Astrocyte (in vitro differentiated cells and primary cell): Measurements from ENCODE around the gene THSD7B. TPM values are rescaled to one million over a fixed set of nuclear protein-coding genes. Genes with fewer than 3 reads are reported as not detected.

ENCODE experiments used
- DNase-seq: peaks from one replicate; pipeline ENCODE4 v3.0.0-alpha.2; 2010; ENCODE audit warnings: low read depth
- FAIRE-seq: peaks from 2 replicates; lab custom pipeline; 2011; peaks lifted over from hg19 to GRCh38; lab: Jason Lieb, UNC
- H2AFZ ChIP-seq: 2 replicates; pipeline ENCODE4 v1.6.0; 2012; ENCODE audit warnings: low read depth, low read length, inconsistent platforms
- H3K27ac ChIP-seq: 2 replicates; pipeline ENCODE4 v1.5.1; 2011; ENCODE audit warnings: low read depth, low read length, inconsistent platforms
- H3K27me3 ChIP-seq: 2 replicates; pipeline ENCODE4 v1.6.0; 2011; ENCODE audit warnings: low read length, inconsistent platforms; ENCODE audit not compliant: insufficient read depth
- H3K36me3 ChIP-seq: 2 replicates; pipeline ENCODE4 v1.5.1; 2011; ENCODE audit warnings: low read length, inconsistent platforms; ENCODE audit not compliant: insufficient read depth
- H3K4me1 ChIP-seq: 2 replicates; pipeline ENCODE4 v1.5.1; 2011; ENCODE audit warnings: low read length, inconsistent platforms; ENCODE audit not compliant: insufficient read depth
- H3K4me2 ChIP-seq: 2 replicates; pipeline ENCODE4 v1.6.0; 2012; ENCODE audit warnings: low read length, inconsistent platforms
- H3K4me3 ChIP-seq: 2 replicates; pipeline ENCODE4 v1.5.1; 2011; ENCODE audit warnings: low read depth, mild to moderate bottlenecking, low read length, inconsistent platforms; ENCODE audit not compliant: insufficient read depth
- H3K79me2 ChIP-seq: 2 replicates; pipeline ENCODE4 v1.6.0; 2012; ENCODE audit warnings: mild to moderate bottlenecking, low read length, inconsistent platforms; ENCODE audit not compliant: insufficient read depth
- H3K9ac ChIP-seq: 2 replicates; pipeline ENCODE4 v1.6.0; 2012; ENCODE audit warnings: mild to moderate bottlenecking, low read length, inconsistent platforms
- H3K9me3 ChIP-seq: 2 replicates; pipeline ENCODE4 v1.5.1; 2012; ENCODE audit warnings: low read depth, mild to moderate bottlenecking, low read length, inconsistent platforms; ENCODE audit not compliant: insufficient read depth
- H4K20me1 ChIP-seq: 2 replicates; pipeline ENCODE4 v1.6.0; 2012; ENCODE audit warnings: low read length, inconsistent platforms; ENCODE audit not compliant: insufficient read depth
- H3K27ac Mint-ChIP-seq: one replicate; pipeline ENCODE4 v1.8.0; 2021; ENCODE audit warnings: mild to moderate bottlenecking, mixed read lengths; ENCODE audit not compliant: unreplicated experiment
- H3K27me3 Mint-ChIP-seq: one replicate; pipeline ENCODE4 v1.8.0; 2021; ENCODE audit warnings: low read depth, mixed read lengths; ENCODE audit not compliant: unreplicated experiment
- H3K36me3 Mint-ChIP-seq: one replicate; pipeline ENCODE4 v1.8.0; 2021; ENCODE audit warnings: low read depth, mixed read lengths; ENCODE audit not compliant: unreplicated experiment
- H3K4me1 Mint-ChIP-seq: one replicate; pipeline ENCODE4 v1.8.0; 2021; ENCODE audit warnings: low read depth, mixed read lengths; ENCODE audit not compliant: unreplicated experiment
- H3K4me3 Mint-ChIP-seq: one replicate; pipeline ENCODE4 v1.8.0; 2021; ENCODE audit warnings: mild to moderate bottlenecking, moderate library complexity, mixed read lengths; ENCODE audit not compliant: unreplicated experiment
- H3K9me3 Mint-ChIP-seq: one replicate; pipeline ENCODE4 v1.8.0; 2021; ENCODE audit warnings: mild to moderate bottlenecking, mixed read lengths; ENCODE audit not compliant: unreplicated experiment
- CTCF ChIP-seq: IDR thresholded peaks from 2 replicates; pipeline ENCODE4 v1.5.1; 2011; ENCODE audit warnings: low read depth, mild to moderate bottlenecking, inconsistent platforms, low read length, moderate library complexity; ENCODE audit not compliant: insufficient read depth
- EZH2 ChIP-seq: IDR thresholded peaks from 2 replicates; pipeline ENCODE4 v1.6.1; 2012; ENCODE audit warnings: mild to moderate bottlenecking, low read length, inconsistent platforms; ENCODE audit not compliant: insufficient read depth
- total RNA-seq: library from RNA; stranded (reverse); gene quantifications from 2 replicates; pipeline ENCODE4 v1.2.1, GENCODE V29; 2021

THSD7B gene
- total RNA-seq, 1 donor from 2014 or later: 0.18 TPM

DNA sequence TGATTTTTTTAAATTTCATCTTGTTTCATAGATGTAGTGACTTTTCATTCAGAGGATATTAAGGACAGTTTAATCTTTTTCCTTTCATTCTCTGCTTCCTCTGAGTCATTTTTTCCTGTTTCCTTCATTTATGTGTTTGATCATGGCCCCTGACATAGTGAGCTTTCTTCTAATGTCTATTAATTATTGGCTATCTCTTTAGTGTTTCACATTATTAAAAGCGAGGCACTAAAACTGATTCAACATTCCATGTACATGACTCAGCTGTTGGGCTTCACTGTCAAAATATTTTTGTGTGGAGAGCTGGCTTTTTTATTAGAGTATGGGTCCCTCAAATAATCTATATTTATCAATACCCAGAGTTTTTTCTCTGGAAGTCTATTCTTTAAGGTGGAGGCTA lies 125.8 kb downstream of the THSD7B start:
- no peak overlapping the region for H3K4me2 ChIP-seq

GRCh38 chr2:136894007-136894634 lies 128.8 kb downstream of the THSD7B start:
- Mint-ChIP-seq H3K27me3 (no peaks in the 10 kb centered on the region), H3K27ac (no peak overlapping the region), H3K9me3 (no peaks in the 10 kb centered on the region), H3K4me1 (no peaks in the 10 kb centered on the region), H3K36me3 (no peaks in the 10 kb centered on the region), H3K4me3 (no peak overlapping the region)
- no peaks in the 10 kb centered on the region for H3K36me3 ChIP-seq
- no peaks in the 10 kb centered on the region for H3K4me1 ChIP-seq
- H2AFZ ChIP-seq: no peak overlapping the region
- H3K4me2 ChIP-seq: no peak overlapping the region
- DNase-seq (no peak), FAIRE-seq (no peak)
- no peaks in the 10 kb centered on the region for H4K20me1 ChIP-seq
- no peaks in the 10 kb centered on the region for H3K27me3 ChIP-seq
- H3K4me3 ChIP-seq: no peak overlapping the region
- H3K27ac ChIP-seq: no peak overlapping the region
- no peaks in the 10 kb centered on the region for H3K9me3 ChIP-seq
- no peaks in the 10 kb centered on the region for H3K79me2 ChIP-seq
- TF ChIP-seq EZH2 (no peak), CTCF (no peak)
- H3K9ac ChIP-seq: no peak overlapping the region

More for the DNA sequence above, 125.8 kb downstream of the THSD7B start:
- H3K4me3 ChIP-seq: no peak overlapping the region
- no peak overlapping the region for H3K9ac ChIP-seq
- no peaks in the 10 kb centered on the region for H3K36me3 ChIP-seq
- H3K27ac ChIP-seq: no peak overlapping the region
- H3K4me1 Mint-ChIP-seq: no peaks in the 10 kb centered on the region
- H3K79me2 ChIP-seq: no peaks in the 10 kb centered on the region
- no peaks in the 10 kb centered on the region for H3K9me3 ChIP-seq
- FAIRE-seq (no peak), DNase-seq (no peak)
- TF ChIP-seq CTCF: no peak
- TF ChIP-seq EZH2: no peak
- H3K27me3 ChIP-seq: no peaks in the 10 kb centered on the region
- H3K36me3 Mint-ChIP-seq: no peaks in the 10 kb centered on the region
- no peaks in the 10 kb centered on the region for H3K4me1 ChIP-seq
- H3K27ac Mint-ChIP-seq: no peak overlapping the region
- no peaks in the 10 kb centered on the region for H3K27me3 Mint-ChIP-seq
- H3K4me3 Mint-ChIP-seq: no peak overlapping the region
- peaks cover 2% of the 10 kb centered on the region for H3K9me3 Mint-ChIP-seq
- no peaks in the 10 kb centered on the region for H4K20me1 ChIP-seq
- no peak overlapping the region for H2AFZ ChIP-seq

DNA sequence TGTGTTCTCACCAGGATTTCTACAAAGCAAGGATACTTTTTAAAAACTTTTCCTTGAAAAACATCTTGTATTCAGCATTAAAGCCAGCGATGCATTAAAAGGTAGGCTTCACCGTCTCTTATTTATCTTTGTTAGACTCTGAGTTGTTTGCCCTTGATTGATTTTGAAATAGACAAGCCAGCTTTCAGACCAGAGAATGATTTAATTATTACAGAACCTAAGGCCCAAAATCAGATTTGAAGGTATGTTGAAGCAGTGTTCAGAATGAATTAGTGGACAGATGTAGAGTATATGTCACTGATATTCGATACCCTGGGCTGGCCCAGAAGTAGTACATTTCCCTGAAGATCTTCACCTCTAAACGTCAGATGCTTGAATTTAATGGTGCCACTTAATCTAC lies 136.4 kb downstream of the THSD7B start:
- no peak for FAIRE-seq
- Mint-ChIP-seq H3K9me3 (no peaks in the 10 kb centered on the region), H3K27me3 (no peaks in the 10 kb centered on the region)

More for the DNA sequence above, 136.4 kb downstream of the THSD7B start:
- H3K4me3 ChIP-seq: no peak overlapping the region
- H3K9me3 ChIP-seq: no peaks in the 10 kb centered on the region
- no peaks in the 10 kb centered on the region for H4K20me1 ChIP-seq
- Mint-ChIP-seq H3K27ac (no peak overlapping the region), H3K4me3 (no peak overlapping the region), H3K4me1 (peaks cover 6% of the 10 kb centered on the region), H3K36me3 (no peaks in the 10 kb centered on the region)
- H3K36me3 ChIP-seq: no peaks in the 10 kb centered on the region
- no peak for DNase-seq
- no peaks in the 10 kb centered on the region for H3K27me3 ChIP-seq
- H3K4me1 ChIP-seq: no peaks in the 10 kb centered on the region
- no peak overlapping the region for H2AFZ ChIP-seq
- TF ChIP-seq EZH2 (no peak), CTCF (no peak)
- no peaks in the 10 kb centered on the region for H3K79me2 ChIP-seq
- H3K9ac ChIP-seq: no peak overlapping the region
- H3K27ac ChIP-seq: no peak overlapping the region
- no peak overlapping the region for H3K4me2 ChIP-seq
